Activated CD8-positive, alpha-beta memory T cell treated with anti-CD3 and anti-CD28 coated beads, Interleukin-2, amount 50 U/mL, for 24 hours (primary cell): ENCODE results near the gene ARID2.

Experiments used
- DNase-seq: peaks from one replicate; pipeline ENCODE4 v3.0.0-alpha.2; 2020; ENCODE audit errors: extremely low read depth

The ARID2 gene, protein sequence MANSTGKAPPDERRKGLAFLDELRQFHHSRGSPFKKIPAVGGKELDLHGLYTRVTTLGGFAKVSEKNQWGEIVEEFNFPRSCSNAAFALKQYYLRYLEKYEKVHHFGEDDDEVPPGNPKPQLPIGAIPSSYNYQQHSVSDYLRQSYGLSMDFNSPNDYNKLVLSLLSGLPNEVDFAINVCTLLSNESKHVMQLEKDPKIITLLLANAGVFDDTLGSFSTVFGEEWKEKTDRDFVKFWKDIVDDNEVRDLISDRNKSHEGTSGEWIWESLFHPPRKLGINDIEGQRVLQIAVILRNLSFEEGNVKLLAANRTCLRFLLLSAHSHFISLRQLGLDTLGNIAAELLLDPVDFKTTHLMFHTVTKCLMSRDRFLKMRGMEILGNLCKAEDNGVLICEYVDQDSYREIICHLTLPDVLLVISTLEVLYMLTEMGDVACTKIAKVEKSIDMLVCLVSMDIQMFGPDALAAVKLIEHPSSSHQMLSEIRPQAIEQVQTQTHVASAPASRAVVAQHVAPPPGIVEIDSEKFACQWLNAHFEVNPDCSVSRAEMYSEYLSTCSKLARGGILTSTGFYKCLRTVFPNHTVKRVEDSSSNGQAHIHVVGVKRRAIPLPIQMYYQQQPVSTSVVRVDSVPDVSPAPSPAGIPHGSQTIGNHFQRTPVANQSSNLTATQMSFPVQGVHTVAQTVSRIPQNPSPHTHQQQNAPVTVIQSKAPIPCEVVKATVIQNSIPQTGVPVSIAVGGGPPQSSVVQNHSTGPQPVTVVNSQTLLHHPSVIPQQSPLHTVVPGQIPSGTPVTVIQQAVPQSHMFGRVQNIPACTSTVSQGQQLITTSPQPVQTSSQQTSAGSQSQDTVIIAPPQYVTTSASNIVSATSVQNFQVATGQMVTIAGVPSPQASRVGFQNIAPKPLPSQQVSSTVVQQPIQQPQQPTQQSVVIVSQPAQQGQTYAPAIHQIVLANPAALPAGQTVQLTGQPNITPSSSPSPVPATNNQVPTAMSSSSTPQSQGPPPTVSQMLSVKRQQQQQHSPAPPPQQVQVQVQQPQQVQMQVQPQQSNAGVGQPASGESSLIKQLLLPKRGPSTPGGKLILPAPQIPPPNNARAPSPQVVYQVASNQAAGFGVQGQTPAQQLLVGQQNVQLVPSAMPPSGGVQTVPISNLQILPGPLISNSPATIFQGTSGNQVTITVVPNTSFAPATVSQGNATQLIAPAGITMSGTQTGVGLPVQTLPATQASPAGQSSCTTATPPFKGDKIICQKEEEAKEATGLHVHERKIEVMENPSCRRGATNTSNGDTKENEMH (N-terminal part only)

DNA sequence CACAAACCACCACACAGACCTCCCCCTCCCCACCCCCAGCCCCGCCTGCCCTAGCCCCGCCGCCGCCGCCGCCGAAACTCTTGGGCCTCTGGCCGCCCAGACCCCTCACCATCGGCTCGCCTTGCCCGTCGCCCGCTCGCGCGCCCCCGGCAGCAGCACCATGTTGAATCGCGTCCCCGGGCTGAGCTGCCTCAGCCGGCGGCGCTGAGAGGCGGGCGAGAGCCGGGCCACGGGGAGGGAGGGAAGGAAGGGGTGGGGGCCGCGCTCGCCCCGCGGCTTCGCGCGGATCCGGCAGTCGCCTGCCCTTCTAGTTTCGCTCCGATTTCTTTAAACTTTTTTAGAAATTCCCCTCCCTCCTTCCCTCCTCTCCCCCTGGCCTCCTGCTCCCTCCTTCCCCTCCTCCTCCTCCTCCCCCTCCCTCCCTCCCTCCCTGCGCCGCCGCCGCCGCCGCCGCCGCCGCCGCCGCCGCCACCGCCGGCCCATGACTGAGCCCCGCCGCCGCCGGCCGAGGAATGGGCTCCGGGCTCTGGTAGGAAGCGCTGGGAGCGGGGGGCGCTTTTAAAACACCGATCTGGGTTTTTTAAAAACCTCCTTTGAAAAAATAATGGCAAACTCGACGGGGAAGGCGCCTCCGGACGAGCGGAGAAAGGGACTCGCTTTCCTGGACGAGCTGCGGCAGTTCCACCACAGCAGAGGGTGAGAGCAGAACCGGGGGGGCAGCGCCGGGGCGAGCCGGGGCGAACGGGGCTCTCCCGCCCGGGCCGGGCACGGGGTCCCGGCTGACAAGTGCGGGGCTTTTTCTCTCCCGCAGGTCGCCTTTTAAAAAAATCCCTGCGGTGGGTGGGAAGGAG, at the start of gene ARID2:
ARID2 (plus strand) TSS at position 474 of the 851 bp plus-strand sequence; CDS start at position 605, 131 bp downstream.
- DNase-seq: no peak

DNA sequence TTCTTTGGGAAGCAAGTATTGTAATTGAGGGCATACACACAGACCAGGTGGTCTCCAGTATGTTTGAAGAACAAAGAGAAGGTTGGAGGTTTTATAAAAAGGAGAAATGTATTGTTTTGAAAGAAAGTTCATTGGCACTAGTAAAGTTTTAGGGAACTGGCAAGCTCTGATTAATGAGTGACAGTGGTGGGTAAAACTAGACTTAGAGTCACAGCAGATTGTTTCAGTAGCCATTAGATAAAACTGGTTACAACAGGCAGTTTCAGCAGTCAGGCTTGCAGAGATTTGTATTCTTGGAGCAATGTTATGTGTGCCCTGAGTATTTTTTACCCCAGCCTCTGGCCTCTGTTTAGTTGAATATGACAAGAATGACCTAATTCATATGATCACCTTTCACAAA, 49.1 kb upstream of the ARID2 start:
- DNase-seq: no peak

DNA sequence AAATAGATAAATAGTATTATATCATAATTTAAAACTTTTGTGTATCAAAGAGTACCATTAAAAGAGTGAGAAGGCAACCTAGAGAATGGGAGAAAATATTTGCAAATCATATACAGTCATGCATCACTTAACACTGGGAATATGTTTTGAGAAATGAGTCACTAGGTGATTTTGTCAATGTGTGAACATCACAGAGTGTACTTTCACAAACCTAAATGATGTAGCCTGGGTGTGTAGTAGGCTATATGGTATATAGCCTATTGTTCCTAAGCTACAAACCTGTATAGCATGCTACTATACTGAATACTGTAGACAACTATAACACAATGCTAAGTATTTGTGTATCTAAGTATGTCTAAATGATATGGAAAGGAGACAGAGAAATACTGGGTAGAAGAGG, 48.0 kb upstream of the ARID2 start:
- DNase-seq: no peak

DNA sequence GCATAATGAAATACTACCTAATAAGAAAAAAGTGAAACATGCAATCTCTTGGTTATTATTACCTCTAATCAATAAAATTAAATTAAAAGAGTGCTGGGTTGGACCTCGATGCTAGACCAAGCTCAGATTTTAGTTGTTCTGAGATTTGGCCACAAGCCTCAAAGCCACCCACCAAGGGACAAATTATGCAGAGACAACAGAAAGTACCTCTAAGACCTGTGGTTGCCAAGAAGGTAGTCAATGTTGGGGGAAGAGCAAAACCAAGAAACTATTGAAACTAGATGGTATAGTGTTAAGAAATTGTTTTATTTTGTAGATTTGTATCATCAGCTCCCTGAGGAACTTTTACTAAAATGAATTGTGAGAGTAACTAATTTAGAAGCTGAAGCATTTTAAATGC, 43.8 kb upstream of the ARID2 start:
- no peak for DNase-seq

- no peak for DNase-seq
Measured at GRCh38 chr12:45687081-45688015, 42.2 kb upstream of the ARID2 start.

DNA sequence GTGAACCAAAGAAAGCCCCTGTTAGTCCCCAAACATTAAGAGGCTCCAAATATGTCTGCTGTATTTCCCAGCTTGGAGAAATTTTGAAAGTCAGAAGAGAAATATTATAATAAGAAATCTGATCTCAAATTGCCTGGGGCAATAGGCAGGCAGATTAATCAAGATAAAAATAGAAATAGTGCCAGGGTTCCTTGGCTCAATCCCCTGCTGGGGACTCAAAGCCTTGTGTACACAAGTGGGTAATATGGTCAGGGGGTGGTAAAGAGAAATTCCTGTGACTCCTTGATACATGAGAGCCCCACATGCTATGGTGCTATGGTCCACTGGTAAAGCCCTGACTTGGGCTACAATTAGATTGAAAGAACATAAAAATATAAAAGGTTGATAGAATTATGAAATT, 41.3 kb upstream of the ARID2 start:
- no peak for DNase-seq

DNA sequence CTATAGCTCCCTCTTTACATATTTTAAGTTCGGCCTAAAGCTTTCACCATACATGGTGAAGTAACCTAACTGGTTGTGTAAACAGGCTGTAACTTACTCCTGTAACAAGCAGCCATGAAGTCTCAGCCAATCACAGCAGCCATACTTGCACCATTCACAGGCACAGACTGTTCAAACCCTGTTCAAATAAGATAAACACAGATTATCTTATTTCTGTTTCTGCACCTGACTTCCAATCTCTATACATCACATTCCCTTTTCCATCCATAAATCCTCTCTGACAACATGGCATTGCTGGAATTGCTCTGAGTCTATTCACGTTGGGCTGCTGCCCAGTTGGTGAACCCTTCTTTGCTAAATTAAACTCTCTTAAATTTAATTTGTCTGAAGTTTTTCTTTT, 34.5 kb upstream of the ARID2 start:
- no peak for DNase-seq

DNA sequence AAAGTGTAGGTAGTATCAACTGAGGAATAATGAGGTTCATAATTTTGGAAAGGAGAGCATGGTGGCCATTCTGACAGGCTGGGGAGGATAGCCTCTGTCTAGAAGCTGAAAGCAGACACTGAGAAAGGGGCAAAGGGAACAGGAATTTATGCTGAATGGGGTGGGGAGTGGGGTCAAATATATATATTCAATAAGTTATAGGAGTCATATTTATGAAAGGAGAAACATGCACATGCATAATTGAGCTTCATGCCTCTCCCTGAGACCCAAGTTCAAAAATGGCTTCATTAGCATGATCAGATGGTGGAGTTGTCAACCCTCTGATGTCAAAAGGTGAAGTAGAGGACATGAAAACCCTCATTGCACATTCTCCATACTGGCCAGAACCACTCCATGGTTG, 33.9 kb upstream of the ARID2 start:
- no peak for DNase-seq

DNA sequence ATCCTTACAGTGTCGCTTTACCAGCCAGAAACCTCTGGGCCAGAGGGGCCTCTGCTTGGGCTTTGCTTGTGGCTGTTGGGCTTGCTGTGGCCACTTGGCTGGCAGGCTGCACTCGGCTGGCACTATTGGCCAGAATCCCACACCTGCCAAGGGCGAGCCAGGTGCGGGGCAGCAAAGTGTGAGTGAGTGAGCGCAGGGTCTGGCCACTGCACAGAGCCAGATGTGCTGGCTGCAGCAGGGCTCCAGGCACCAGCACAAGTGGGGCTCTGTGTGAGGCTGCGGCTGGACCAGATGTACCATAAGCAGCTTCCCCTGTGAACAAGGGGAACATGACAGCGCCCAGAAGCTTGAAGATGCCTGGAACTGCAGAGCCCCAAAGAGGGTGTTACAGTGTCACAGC, 33.5 kb upstream of the ARID2 start:
- DNase-seq: no peak

GRCh38 chr12:45697371-45697770, 32.1 kb upstream of the ARID2 start:
- DNase-seq: no peak

GRCh38 chr12:45701296-45701695, 28.2 kb upstream of the ARID2 start:
- no peak for DNase-seq

DNA sequence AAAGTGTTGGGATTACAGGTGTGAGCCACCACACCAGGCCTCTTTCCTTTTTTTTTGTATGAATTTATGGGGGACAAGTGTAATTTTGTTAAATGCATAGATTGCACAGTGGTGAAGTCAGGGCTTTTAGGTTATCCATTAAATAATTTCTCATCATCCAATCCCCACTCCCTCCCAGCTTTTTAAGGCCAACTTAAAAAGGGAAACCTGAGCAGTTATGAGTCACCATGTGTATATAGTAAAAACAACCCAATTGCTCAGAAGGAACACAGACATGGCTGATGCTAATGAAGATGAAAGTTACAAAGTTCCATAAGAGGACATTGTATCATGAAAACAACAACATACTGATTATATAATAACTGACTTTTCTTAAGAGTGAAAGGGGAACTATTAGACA, 25.6 kb upstream of the ARID2 start:
- no peak for DNase-seq

- DNase-seq: no peak
Measured at GRCh38 chr12:45704968-45705367, 24.5 kb upstream of the ARID2 start.

DNA sequence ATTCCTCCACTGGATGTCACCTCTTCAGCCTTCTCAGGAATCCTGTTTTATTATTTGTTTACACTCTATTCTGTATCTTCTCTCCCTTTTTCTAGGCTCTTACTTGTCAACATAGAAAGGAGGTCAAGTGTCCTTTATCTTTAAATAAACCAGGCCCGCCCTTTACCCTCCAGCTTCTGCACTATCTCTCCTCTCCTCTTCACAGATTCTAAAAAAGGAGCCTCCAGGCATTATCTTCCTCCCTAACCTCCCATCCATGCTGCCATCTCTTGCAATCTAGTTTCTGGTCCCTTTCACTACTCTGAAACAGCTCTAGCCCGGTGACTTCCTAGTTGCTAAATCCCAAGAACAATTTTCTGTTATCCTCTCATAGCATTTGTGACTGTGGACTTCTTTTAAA, 24.1 kb upstream of the ARID2 start:
- DNase-seq: no peak

- DNase-seq: no peak
Measured at GRCh38 chr12:45707241-45707857, 22.2 kb upstream of the ARID2 start.

DNA sequence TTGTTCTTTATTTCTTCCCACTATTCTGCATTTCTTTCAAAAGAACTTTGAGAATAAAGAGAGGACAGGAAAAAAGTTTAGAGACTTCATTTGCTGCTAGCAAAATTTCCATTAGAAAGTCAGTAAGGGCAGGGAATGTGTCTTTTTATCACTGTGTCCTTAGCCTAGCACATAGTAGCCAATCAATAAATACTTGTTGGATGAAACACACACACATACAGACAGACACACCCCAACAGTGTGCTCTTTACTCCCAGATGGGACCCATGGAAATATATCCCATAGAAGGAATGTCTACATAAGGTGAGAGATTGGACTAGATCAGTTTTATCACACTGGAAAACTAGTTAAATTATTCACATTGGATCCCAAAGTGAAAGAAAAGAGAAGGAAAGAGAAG, 21.1 kb upstream of the ARID2 start:
- no peak for DNase-seq

GRCh38 chr12:45708901-45709300, 20.6 kb upstream of the ARID2 start:
- no peak for DNase-seq

- no peak for DNase-seq
Measured at GRCh38 chr12:45712319-45712718, 17.2 kb upstream of the ARID2 start.

GRCh38 chr12:45713078-45713477, 16.4 kb upstream of the ARID2 start:
- no peak for DNase-seq

DNA sequence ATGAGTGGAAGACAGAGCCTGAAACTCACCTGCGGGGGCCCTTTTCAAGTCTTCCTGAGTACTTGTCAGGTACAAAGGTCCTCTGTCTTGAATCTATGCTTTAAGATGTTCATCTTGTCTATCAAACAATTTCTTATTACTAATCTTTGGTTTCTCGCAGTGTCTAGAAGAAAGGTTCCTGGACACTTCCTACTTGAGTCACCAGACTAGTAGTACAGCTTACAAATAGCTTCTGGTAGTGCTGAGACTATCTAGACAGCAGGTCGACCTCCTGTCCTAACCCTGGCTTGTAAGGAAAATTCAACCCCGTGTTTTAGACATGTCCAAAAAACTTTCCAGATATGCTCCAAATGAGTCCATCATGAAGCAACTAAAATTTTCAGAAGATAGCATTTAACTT, 11.2 kb upstream of the ARID2 start:
- DNase-seq: no peak
